ENCODE data around the gene CEBPG. TPM values are rescaled to one million over a fixed set of nuclear protein-coding genes. Genes with fewer than 3 reads are reported as not detected.

The CEBPG gene
- 21.2 and 42.1 TPM in 2 replicates for total RNA-seq (2014; rRNA removed; shearing (Covaris generic); ENCODE audit: low replicate concordance)

- Histone ChIP-seq H3K4me3 (peak within 1 kb of the TSS; percentile 68), H3K9me3 (no peaks in the 10 kb centered on the region), H3K36me3 (peaks cover 36% of the 10 kb centered on the region), H3K27me3 (no peaks in the 10 kb centered on the region)
- peak; percentile 95 for DNase-seq
These were observed at the start of gene CEBPG for GRCh38 chr19:33373453-33374235. Gene CEBPG, plus strand, starts transcription at chr19:33373709. Its CDS starts 5,531 bp downstream, at chr19:33379240.

- DNase-seq = no peak
- no peaks in the 10 kb centered on the region for H3K36me3 ChIP-seq
- no peaks in the 10 kb centered on the region; the same call in none of the 2 replicates for H3K9me3 ChIP-seq
- no peaks in the 10 kb centered on the region; the same call in 1 of the 2 replicates for H3K27me3 ChIP-seq
- no peak overlapping the region for H3K4me3 ChIP-seq
These were observed 48.9 kb upstream of the CEBPG start for GRCh38 chr19:33324628-33325027.

GRCh38 chr19:33325920-33326319 is 47.6 kb upstream of the CEBPG start:
- Histone ChIP-seq H3K4me3 (no peak overlapping the region), H3K9me3 (no peaks in the 10 kb centered on the region; the same call in none of the 2 replicates), H3K27me3 (no peaks in the 10 kb centered on the region; the same call in 1 of the 2 replicates), H3K36me3 (no peaks in the 10 kb centered on the region)
- peak; percentile 74 for DNase-seq

GRCh38 chr19:33329060-33329459 is 44.4 kb upstream of the CEBPG start:
- H3K9me3 ChIP-seq = no peaks in the 10 kb centered on the region
- H3K27me3 ChIP-seq = no peaks in the 10 kb centered on the region
- no peak for DNase-seq
- no peak overlapping the region for H3K4me3 ChIP-seq
- H3K36me3 ChIP-seq = no peaks in the 10 kb centered on the region

- Histone ChIP-seq H3K27me3 (no peaks in the 10 kb centered on the region), H3K9me3 (no peaks in the 10 kb centered on the region), H3K4me3 (no peak overlapping the region), H3K36me3 (no peaks in the 10 kb centered on the region)
- DNase-seq = no peak
These were observed 43.8 kb upstream of the CEBPG start for GRCh38 chr19:33329736-33330135.

GRCh38 chr19:33332248-33332647 is 41.3 kb upstream of the CEBPG start:
- no peak for DNase-seq
- Histone ChIP-seq H3K27me3 (no peaks in the 10 kb centered on the region), H3K36me3 (no peaks in the 10 kb centered on the region), H3K4me3 (no peak overlapping the region), H3K9me3 (no peaks in the 10 kb centered on the region)

- Histone ChIP-seq H3K27me3 (no peaks in the 10 kb centered on the region), H3K9me3 (no peaks in the 10 kb centered on the region), H3K4me3 (no peak overlapping the region), H3K36me3 (no peaks in the 10 kb centered on the region)
- DNase-seq = no peak
These were observed 40.4 kb upstream of the CEBPG start for GRCh38 chr19:33333151-33333550.

- no peaks in the 10 kb centered on the region for H3K27me3 ChIP-seq
- DNase-seq = no peak
- H3K9me3 ChIP-seq = no peaks in the 10 kb centered on the region
- H3K36me3 ChIP-seq = no peaks in the 10 kb centered on the region
- no peak overlapping the region for H3K4me3 ChIP-seq
These were observed 39.9 kb upstream of the CEBPG start for GRCh38 chr19:33333642-33334041.

GRCh38 chr19:33334271-33334670 is 39.2 kb upstream of the CEBPG start:
- H3K9me3 ChIP-seq = no peaks in the 10 kb centered on the region
- H3K36me3 ChIP-seq = no peaks in the 10 kb centered on the region
- no peak overlapping the region for H3K4me3 ChIP-seq
- DNase-seq = no peak
- H3K27me3 ChIP-seq = no peaks in the 10 kb centered on the region

GRCh38 chr19:33335446-33335845 is 38.1 kb upstream of the CEBPG start:
- Histone ChIP-seq H3K4me3 (no peak overlapping the region), H3K9me3 (no peaks in the 10 kb centered on the region), H3K36me3 (no peaks in the 10 kb centered on the region), H3K27me3 (no peaks in the 10 kb centered on the region)
- DNase-seq = no peak

GRCh38 chr19:33339016-33339984 is 34.2 kb upstream of the CEBPG start:
- peak; percentile 70 for DNase-seq
- Histone ChIP-seq H3K36me3 (no peaks in the 10 kb centered on the region), H3K4me3 (no peak overlapping the region)

GRCh38 chr19:33340991-33341390 is 32.5 kb upstream of the CEBPG start:
- H3K36me3 ChIP-seq = no peaks in the 10 kb centered on the region
- H3K27me3 ChIP-seq = peaks cover 13% of the 10 kb centered on the region
- H3K9me3 ChIP-seq = no peaks in the 10 kb centered on the region
- no peak overlapping the region for H3K4me3 ChIP-seq
- no peak for DNase-seq

More at GRCh38 chr19:33339016-33339984, 34.2 kb upstream of the CEBPG start:
- Histone ChIP-seq H3K9me3 (no peaks in the 10 kb centered on the region), H3K27me3 (peaks cover 8% of the 10 kb centered on the region)

GRCh38 chr19:33343301-33343700 is 30.2 kb upstream of the CEBPG start:
- no peak for DNase-seq
- H3K36me3 ChIP-seq = no peaks in the 10 kb centered on the region
- no peak overlapping the region for H3K4me3 ChIP-seq
- H3K27me3 ChIP-seq = peaks cover 13% of the 10 kb centered on the region
- no peaks in the 10 kb centered on the region for H3K9me3 ChIP-seq

GRCh38 chr19:33343859-33344572 is 29.5 kb upstream of the CEBPG start:
- Histone ChIP-seq H3K4me3 (no peak overlapping the region), H3K36me3 (no peaks in the 10 kb centered on the region), H3K27me3 (peaks cover 13% of the 10 kb centered on the region), H3K9me3 (no peaks in the 10 kb centered on the region)
- no peak for DNase-seq

- DNase-seq = no peak
- H3K36me3 ChIP-seq = no peaks in the 10 kb centered on the region
- H3K27me3 ChIP-seq = peaks cover 13% of the 10 kb centered on the region
- H3K4me3 ChIP-seq = no peak overlapping the region
- no peaks in the 10 kb centered on the region for H3K9me3 ChIP-seq
These were observed 29.0 kb upstream of the CEBPG start for GRCh38 chr19:33344573-33344925.

- no peak overlapping the region for H3K4me3 ChIP-seq
- peaks cover 13% of the 10 kb centered on the region for H3K27me3 ChIP-seq
- DNase-seq = no peak
- no peaks in the 10 kb centered on the region for H3K9me3 ChIP-seq
- H3K36me3 ChIP-seq = no peaks in the 10 kb centered on the region
These were observed 28.3 kb upstream of the CEBPG start for GRCh38 chr19:33345163-33345562.

GRCh38 chr19:33346665-33347064 is 26.8 kb upstream of the CEBPG start:
- Histone ChIP-seq H3K36me3 (no peaks in the 10 kb centered on the region), H3K27me3 (peaks cover 11% of the 10 kb centered on the region), H3K4me3 (no peak overlapping the region), H3K9me3 (no peaks in the 10 kb centered on the region)
- no peak for DNase-seq

All from MG63 (cell line).